DMS79 treated with DMSO at 0.1 percent for 48 hours (cell line): ENCODE data around the gene CNP.
"Not testable (repeated sequence)": the region's sequence is repeated elsewhere in the genome, so short reads cannot be mapped to it uniquely, and the experiment has no call there.

Experiments used
- DNase-seq: peaks from one replicate; lab custom pipeline; 2025; lab: John Stamatoyannopoulos, UW

CNP gene

DNA sequence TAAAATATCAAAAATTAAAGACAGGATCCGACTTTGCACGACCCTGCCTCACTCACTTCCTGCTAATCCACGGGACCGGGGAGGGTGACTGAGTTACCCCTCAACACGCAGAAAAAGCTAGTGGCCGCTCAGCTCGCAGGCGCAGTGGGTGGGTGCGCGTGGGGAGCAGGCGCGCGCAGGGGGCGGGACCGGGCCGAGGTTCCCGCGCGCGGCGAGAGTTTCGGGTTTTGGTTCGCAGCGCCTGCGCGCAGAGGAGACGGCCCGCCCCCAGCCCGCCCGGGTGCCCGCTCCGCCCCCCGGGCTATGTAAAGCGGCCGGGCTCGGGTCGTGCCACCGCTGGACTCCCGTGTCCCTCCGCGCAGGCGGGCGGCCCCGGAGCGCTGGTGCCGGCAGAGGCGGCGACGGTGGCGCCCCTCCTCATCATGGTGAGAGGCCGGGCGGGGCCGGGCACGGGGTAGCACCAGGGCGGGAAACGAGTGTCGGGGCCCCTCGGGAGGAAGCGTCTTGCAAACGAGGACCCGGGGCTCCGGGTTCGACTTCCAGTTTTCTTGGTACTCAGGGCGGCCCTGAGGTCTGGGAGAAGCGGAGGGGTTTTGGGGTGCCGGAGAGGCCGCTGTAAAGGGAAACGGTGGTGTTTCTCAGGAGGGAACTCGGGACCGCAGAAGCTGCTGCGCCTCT is at the start of gene CNP:
TSS of gene CNP (plus strand) at position 333 of the 678 bp plus-strand sequence. CDS start at position 423, 90 bp downstream.
- DNase-seq, result peak; percentile 70

DNA sequence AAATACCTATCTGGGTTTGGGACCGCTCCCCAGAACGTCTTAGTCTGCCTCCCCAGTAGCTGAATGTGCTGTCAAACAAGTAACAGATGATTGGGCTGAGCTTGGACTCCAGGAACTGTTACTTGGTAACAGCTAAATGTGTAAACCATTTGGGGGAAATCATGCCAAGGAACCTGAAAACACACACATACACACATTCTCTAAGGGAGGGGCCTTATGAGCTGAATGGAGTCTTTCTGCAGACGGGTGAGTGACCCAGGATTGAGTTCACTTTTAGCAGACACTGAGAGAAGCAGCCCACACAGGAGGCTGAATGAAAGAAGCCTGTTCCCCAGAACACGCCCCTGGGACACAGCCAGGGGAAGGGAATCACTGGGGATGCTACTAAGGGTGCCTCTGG is 49.4 kb upstream of the CNP start:
- DNase-seq, result peak; percentile 35

DNA sequence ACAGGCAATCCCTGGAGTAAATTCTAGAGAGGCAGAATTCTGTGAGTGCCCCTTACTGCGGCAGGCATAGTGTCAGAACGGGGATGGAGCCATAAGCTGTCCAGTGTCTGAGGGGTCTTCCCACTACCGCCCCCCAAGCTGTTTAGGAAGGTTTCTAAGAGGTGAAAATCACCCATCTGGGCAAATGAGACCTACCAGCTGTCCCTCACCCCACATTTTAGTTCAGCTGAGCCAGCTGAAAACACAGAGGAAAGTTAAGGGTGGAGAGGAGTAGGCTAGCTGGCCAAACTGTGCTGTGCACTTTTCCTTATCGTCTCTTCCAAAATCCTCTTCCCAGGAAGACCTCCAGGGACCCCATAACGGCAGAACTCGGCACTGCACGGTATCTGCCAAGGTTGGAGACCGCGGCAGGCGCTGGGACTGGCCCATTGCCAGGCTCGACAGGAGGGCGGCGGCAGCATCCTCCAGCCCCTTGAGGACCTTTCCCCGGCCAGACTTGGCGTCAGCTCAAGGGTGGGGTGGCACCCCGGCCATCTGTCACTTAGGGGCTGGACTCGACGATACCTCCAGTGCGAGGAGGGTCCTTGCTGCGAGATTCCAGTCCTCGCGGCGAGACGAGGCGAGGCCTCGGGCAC is 48.8 kb upstream of the CNP start:
- DNase-seq, result peak; percentile 60

DNA sequence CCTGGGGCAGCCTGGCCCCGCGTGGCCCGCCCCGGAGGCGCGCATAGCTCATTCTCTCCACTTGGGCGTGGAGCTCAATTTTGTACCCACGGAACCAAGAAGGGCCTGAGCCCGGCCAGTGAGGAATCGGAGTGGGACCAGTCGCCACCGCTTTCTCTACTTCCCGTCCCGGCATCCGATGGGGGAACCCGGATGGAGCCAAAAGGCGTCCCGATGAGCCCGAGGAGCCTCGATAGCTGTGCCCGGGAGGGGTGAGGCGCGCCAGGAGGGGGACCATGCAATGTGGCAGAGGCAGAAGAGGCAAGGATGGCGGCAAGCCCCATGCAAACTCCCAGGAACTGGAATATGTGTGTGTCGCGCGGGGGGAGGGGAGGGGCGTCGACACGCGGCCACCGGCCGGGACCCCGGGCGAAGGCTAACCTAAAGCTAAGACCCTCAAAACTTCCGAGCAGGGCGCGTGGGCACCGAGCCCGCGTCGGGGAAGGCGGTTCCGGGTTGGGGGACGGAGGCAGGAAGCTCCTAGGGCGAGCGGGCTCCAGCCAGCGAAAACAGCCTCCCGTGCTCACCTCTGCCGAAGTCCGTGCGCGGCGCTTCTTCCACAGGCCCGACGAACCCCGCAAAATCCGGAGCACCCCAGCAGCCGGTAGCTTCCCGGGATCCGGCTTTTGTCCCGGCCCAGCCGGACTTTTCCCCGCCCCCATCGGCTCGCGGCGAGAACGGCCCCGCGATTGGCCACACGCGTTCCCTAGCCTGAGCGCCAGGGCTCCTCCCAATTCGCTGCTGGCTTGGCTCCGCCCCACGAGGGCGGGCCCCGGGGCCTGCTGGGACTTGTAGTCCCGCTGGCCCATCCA is 48.1 kb upstream of the CNP start, which contains the start of gene ACLY:
TSS of gene ACLY (minus strand) at position 638 of the 851 bp plus-strand sequence. CDS start 5,078 bp downstream, outside the sequence.
- peak; percentile 95 for DNase-seq

DNA sequence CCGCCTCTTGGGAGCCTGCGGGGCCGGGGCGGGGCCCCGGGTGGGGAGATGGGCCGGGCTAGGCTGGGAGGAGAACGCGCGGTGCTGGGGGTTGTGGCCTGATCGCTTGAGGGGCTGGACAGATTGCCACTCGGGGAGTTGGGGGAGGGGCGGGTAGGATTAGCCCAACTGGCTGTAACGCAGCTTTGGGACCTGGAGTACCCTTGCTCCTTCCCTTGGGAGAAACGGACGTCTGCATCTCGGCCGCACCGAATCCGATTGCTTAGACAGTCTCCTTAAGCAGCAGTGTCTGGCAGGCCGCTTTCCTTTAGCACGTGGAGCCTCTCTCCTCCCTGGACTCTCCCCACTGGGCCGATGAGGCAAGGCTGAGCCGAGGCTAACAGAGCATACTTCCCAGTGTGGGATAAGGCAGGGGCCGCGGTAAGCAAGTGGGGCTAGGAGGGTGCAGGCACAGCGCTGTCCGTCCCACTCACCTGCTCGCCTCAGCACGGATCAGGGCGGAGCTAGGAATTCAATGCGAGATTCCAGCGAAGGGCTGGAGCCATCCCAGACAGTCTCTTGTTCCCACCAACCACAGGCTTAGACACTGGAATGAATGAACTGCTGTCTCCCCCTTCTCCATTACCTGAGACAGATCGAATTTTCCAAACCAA is 47.3 kb upstream of the CNP start:
- DNase-seq, result peak; percentile 71

DNA sequence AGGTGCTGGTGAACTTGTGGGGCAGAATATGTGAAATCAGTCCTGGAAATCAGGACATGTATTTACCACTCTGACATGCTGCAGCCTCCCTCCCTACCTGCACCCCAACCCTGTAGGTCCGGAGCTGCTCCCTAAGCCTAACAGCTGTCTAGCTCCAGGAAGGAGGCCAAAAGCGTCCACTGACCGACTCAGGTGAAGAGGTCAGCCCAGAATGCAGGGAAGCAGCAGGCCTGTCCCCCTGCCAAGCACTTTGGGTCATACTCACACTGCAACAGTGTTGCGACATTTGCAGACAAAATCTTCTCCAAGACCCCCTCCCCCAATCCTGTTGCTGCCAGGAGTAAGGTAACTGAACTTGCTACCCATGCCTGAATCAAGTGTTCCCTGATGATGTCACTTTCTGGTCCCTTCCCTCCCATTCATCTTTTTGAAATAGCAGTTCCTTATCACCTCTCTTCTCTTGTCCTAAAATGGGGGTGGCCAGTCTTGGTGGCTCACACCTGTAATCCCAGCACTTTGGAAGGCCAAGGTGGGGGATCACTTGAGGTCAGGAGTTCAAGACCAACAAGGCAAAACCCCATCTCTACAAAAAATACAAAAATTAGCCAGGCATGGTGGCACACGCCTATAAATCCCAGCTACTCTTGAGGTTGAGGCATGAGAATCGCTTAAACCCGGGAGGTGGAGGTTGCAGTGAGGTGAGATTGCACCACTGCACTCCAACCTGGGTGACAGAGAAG is 46.6 kb upstream of the CNP start:
- no peak for DNase-seq

DNA sequence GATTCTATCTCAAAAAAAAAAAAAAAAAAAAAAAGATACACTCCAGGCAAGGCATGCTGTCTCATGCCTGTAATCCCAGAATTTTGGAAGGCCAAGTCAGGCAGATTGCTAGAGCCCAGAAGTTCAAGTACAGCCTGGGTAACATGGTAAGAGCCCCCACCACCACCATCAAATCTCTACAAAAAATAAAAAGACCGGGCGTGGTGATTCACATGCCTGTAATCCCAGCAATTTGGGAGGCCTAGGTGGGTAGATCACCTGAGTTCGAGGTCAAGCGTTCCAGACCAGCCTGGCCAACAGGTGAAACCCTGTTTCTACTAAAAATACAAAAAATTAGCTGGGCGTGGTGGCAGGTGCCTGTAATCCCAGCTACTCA is 46.0 kb upstream of the CNP start:
- DNase-seq, result no peak

DNA sequence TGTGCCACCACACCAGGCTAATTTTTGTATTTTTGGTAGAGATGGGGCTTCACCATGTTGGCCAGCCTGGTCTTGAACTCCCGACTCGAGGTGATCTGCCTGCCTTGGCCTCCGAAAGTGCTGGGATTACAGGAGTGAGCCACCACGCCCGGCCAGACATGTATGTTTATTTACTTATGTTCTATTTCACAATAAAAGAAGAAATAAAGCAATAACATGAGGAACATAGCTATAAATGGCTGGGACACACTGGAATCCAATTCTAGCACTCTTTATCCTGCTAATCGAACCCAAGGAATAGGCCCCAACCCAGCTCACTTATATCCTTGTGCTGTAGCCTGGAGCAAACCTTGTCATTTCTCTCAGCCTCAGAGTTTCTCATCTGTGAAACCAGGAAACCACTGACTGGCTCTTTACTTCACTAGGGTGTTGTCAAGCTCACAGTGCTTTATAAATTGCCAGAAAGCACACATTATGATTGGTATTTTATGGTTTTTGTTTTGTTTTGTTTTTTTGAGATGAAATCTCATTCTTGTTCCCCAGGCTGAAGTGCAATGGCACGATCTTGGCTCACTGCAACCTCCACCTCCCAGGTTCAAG is 40.5 kb upstream of the CNP start:
- DNase-seq, result no peak

DNA sequence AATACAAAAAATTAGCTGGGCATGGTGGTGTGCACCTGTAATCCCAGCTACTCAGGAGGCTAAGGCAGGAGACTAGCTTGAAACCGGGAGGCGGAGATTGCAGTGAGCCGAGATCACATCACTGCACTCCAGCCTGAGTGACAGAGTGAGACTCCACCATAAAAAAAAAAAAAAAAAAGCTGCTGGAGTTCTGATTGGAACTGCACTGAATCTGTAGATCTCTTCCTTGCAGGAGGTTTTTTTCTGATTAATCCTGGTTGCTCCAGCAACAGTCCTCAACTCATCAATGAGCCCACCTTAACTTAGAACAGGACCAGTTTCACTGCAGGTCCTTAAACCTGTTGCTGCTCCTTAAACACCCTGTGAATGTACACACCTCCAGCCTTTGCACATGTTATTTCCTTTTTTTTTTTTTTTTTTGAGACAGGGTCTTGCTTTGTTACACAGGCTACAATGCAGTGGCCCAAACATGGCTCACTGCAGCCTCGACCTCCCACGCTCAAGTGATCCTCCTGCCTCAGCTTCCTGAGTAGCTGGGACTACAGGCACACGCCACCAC is 37.8 kb upstream of the CNP start:
- DNase-seq, result no peak

DNA sequence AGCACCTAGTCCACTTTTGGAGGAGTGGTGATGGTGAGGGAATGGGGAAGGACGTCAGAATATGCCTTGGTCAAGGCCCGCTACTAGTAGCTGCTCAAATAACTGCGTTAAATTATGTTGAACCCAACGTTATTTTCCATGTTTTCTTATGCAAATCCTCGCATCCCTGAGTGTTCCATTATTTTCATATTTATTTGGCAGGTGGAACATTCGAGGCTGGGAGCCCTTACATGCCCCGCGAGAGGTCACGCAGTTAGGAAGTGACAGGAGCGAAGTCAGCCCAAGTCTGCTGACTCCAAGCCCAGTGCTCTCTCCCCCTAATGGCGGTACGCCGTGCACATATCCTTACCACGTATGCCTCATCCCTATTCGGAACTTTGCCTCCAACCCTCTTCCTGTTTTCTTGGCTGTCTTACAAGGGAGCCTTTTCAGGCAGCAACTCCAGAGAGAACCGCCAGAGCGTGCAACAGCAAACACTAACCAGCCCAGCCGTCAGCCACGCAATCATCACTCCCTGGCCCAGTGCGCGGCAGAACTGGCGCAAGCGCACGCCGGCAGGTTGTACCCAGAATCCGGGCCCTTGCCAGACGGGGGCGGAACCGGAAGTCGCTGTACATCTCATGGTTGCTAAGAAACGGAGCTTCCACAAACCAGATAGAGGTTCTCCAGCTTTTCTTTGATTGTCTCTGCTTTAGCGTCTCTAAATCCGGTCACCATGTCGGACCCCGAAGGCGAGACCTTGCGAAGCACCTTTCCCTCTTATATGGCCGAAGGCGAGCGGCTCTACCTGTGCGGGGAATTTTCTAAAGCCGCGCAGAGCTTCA is 36.4 kb upstream of the CNP start, which contains the start of gene ODAD4:
TSS of gene ODAD4 (plus strand) at position 609 of the 824 bp plus-strand sequence. CDS start at position 716, 107 bp downstream.
- peak; percentile 96 for DNase-seq

DNA sequence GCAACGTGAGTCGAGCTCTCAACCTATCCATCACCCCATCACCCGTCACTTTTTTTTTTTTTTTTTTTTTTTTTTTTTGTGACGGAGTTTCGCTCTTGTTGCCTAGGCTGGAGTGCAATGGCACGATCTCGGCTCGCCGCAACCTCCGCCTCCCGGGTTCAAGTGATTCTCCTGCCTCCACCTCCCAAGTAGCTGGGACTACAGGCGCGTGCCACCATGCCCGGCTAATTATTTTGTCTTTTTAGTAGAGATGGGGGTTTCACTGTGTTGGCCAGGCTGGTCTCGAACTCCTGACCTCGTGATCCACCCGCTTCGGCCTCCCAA is 35.8 kb upstream of the CNP start:
- DNase-seq, result not testable (repeated sequence)

DNA sequence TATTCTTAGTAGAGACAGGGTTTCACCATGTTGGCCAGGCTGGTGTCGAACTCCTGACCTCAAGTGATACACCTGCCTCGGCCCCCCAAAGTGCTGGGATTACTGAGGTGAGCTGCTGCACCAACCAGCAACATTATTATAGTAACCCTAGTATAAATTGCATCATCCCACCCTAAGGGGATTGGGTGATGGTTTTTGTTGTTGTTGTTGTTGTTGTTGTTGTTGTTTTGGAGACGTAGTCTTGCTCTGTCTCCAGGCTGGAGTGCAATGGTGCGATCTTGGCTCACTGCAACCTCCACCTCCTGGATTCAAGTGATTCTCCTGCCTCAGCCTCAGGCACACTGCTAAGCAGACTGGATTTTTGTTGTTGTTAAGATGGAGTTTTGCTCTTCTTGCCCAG is 34.9 kb upstream of the CNP start:
- DNase-seq, result not testable (repeated sequence)

DNA sequence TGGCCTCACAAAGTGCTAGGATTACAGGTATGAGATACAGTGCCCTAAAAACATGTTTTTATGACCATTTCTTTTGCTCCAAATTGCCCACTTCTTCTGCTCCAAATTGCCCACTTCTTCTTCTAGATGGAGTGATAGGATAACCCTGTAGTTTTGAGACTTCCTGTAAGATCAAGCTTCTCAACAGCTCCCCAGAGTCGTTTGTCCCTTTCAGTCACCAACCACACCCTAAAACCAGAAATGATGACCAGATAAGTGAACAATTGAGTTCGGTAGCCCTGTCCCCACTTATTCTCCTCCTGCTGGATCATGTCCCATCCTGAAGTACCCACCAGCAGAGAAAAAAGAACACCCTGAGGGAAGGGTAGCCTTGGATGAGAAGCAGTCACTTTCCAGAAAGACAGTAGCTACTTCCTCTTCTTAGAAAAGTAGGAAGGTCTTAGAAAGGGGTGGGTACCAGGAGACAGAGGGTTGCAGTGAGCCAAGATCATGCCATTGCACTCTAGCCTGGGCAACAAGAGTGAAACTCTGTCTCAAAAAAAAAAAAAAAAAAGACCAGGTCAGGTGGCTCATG is 33.7 kb upstream of the CNP start:
- DNase-seq, result no peak

DNA sequence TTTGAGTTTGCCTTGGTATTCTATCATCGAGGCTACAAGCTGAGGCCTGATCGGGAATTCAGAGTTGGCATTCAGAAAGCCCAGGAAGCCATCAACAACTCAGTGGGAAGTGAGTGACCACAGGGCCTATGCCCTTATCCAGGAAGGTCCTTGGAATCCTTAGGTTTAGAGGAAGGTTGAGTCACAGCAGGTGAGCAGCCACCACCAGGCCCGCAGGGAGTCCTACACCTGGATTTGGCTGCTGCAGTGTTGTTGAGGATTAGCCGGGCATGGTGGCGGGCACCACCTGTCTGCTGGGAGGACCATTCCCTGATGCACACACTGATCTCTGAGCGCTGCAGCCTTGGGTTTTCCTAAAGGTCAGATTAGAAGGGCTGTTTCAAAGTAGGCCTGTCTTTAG is 31.0 kb upstream of the CNP start:
- no peak for DNase-seq

DNA sequence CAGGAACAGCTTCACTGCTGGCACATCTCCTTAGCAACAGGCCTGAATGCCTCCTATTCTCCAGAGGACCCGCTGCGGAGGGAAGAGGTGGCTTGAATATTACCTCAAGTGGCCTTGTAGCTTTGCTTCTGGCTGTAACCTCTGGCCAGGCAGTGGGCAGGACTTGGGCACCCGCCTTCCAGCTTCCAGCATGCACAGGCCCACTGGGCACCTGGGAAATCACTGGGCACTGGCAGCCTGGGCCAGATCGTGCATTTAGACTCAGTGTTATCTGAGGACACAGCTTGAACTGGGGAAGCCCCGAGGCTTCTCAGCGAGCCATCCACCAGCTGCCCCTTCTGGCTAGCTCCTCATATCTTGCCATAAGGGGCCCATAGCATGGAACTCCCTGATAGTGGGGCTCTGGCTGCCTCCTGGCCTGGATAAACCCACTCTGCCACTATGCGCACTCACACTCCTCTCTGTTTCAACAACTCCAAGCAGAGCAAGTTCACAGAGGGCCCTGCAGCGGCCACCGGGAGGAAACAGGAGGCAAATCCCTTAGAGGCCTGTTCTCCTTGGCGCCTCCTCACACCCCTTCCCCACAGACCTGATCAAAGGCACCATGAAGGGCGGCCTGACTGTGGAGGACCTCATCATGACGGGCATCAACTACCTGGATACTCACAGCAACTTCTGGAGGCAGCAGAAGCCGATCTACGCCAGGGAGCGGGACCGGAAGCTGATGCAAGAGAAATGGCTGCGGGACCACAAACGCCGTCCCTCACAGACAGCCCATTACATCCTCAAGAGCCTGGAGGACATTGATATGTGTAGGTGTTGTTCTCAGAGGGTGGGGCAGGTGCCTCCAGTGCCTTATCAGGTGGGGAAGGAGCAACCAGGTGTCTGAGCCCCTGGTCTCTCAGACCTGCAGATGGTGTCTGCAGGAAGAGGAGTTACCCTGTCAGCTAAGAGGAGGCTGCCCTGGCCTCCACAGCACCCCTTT is 28.3 kb upstream of the CNP start:
- no peak for DNase-seq

DNA sequence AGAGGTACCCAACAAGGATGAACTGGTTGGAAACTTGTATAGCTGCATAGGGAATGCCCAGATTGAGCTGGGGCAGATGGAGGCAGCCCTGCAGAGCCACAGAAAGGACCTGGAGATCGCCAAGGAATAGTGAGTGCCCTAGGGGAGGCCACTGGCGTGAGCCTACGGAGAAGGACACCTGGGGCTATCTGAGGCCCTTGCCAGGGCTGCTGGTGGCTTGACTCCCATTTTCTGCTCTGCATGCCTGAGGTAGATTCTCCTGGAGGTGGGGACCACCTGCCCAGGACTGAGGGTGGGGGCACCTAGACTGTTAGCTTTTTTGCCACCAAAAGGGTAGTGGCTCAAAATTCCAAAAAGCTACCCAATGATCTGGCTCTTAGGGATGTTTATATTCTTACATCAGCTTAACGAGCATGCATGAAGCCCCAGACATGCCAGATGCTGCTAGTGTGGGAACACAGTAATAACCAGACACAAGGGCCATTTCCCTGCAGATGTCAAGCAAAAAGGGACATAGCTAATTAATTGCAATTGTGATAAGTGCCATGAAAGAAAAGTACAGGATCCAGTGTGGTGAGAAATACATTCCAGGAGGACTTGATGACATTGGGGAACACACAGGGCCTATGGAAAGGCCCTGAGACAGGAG is 27.4 kb upstream of the CNP start:
- peak; percentile 49 for DNase-seq

DNA sequence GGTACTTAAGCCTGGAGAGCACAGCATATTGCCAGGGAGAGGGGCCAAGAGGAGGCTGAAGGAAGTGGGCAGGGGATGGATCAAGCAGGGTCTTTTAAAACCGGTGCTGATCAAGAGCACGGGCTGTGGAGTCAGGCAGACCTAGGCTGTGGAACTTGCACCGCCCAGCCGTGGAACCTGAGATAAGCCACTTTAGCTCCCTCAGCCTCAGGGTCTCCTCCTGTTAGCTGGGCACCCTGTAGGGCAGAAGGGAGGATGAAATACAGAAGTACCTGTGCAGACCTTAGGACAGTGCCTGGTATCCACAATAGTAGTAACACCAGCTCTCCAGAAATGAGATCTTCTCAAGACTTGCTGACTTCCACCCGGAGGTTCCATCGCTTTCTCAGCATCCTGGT is 26.9 kb upstream of the CNP start:
- DNase-seq, result no peak

DNA sequence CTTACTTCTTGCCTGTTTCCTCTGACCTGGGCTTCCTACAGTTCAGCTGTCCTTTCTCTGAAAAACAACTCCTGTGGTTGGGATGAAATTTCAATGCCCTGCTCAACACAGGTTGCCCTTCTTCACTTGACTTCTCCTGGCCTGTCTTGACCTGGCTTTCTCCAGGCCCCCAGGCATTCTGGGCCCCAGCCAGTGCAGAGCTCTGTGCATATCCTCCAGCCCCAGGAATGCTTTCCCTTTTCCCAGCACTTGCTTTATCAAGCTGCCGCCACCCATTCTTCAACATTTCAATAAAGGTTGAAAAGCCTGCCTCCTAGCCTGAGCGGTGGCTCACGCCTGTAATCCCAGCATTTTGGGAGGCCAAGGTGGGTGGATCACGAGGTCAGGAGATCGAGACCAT is 25.4 kb upstream of the CNP start:
- no peak for DNase-seq
